8988T (cell line): ENCODE results near the gene VEGFA.

Source experiments
- DNase-seq: peaks from one replicate; pipeline ENCODE4 v3.0.0; 2011

Gene VEGFA

GRCh38 chr6:43739642-43740091 lies 30.3 kb upstream of the VEGFA start:
- no peak for DNase-seq

GRCh38 chr6:43740321-43740960 lies 29.6 kb upstream of the VEGFA start:
- no peak for DNase-seq

DNA sequence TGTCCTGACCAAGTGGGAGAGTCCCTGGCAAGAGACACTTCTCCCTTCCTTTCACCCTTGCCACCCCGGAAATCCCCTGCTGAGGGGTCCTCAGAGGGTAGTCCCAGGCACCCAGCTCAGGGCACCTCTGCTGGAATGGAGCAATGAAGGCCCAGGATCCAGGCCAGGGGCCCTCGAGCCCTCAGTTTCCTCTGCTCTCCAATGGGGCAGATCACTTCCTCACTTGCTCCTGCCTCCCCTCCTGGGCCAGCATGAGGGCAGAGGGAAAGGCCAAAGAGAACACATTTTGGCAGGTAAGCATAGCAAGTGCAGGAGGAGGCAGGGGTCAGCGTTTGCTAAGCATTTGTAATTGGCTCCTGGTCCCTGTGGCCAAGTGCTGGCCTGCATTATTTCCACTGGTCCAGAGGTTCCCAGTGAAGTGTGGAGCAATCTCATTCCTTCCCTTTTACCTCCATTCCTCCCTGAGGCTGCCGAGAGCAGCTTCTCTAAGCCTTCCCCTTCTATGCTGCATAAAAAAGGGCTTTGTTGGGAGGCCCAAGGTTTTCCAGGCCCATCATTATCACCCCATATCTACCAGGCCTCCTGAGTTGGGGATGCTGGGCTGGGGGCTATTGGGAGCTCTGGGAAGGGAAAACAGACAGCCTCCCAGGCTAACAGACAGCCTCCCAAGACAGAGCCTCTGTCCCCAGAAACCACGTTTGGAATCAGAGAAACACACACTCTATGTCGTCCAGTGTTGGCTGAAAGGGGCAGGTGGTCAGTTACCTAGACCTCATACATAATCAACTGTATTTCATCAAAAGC lies 28.8 kb upstream of the VEGFA start:
- DNase-seq, result no peak

DNA sequence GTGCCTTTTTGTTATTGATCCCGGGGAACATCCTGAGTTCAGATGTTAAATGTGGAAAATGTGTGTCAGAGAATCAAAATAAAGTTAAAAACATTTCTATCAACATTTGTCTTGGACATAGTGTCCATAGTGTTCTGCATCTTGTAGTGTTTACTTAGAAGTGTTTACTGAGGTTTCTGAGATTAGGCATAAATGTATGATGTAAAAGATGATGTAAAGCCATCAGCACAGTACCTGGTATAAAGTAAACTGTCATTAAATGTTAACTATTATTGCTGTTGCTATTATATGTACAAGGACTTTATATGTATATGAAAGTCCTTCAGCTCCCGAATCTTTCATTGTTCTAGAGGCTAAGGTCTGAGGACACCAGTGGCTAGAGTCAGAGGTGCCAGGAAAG lies 28.2 kb upstream of the VEGFA start:
- DNase-seq, result no peak

- no peak for DNase-seq
Observed at GRCh38 chr6:43742285-43742684, 27.7 kb upstream of the VEGFA start.

DNA sequence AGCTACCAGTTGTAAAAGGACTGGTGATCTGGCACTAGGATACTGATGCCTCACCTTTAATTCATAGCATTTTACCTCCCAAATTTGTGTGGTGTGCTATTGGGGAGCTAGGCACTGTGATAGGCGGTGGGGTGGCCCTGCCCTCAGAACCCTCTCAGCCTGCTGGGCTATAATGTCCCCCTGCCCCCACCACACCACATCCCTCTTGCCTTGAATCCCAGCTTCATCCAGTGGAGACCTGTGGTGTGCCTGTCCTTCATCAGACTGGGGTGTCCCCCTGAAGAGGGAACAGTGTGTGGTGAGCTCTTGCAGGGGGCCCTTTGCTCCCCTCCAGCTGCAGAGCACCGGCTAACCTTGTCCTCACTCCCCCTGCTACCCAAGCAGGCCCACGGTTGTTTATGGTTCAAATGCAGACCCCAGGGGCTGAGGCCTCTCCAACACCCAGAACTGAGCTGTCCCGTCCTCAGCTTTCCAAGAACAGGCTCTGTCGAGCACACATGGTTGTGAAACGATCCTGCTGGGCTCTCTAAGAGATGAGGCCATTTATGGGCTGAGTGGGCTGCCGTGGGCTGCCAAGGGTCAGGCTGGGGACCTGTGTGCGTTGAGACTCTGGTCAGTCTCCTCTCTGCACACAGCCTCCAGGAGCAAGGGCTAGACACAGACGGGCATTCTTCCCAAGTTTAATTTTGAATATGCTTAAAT lies 26.9 kb upstream of the VEGFA start:
- DNase-seq, result no peak

- no peak for DNase-seq
Observed at GRCh38 chr6:43743682-43744381, 26.2 kb upstream of the VEGFA start.

DNA sequence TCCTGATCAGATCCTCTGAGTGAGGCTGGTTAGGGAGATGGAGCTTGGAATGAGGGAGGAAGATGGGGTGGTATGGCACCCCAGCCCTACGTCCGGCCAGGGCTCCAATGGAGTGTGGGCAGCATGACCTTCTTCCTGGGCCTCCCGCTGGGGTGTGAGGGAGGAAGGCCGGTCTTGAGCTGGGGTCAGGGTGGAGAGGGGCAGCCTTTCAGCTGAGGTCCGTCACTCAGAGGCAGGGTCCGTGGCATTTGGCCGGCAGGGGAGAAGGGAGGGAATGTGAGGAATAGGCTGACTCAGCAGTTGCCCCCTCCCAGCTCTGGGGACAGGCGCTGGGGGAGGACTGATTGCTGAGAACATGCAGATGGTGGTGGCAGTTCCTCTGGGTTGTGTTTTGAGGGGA lies 25.5 kb upstream of the VEGFA start:
- no peak for DNase-seq

DNA sequence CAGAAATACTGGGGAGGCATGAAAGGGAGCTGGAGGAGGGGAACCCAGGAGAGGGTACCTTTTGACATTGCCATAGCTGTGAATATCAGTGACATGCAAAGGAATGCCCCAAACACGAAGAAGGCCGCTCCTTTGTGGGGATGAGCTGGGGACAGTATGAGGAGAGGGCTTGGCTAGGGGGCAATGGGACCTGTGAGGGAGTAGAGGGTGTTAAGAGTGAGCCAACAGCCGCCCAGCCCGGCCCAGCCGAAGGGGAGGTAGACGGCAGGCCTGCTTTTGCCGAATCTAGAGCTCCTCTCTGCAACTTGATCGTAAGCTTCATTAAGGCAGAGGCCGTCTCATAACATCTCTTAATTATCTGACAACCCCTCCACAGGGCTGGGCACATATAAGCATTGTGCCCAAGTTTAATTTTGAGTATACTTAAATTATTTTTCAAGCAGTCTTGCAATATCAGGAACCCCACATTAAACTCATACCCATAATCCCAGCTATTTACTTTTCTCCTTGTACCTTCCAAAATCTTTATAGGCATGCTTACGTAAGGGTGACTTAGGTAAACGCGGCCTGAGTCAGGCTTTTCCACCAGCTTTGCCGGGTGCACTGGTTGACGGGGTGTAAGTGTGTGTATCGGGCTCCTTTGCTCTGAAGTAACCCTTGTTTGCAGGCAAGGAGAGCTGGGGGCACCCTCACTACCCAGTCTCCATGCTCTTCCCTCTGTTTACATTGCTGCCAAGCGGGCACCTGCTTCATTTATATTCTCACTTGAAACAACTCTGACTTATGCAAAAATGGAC lies 24.9 kb upstream of the VEGFA start:
- DNase-seq, result no peak

- DNase-seq, result no peak
Observed at GRCh38 chr6:43746071-43746470, 23.9 kb upstream of the VEGFA start.

DNA sequence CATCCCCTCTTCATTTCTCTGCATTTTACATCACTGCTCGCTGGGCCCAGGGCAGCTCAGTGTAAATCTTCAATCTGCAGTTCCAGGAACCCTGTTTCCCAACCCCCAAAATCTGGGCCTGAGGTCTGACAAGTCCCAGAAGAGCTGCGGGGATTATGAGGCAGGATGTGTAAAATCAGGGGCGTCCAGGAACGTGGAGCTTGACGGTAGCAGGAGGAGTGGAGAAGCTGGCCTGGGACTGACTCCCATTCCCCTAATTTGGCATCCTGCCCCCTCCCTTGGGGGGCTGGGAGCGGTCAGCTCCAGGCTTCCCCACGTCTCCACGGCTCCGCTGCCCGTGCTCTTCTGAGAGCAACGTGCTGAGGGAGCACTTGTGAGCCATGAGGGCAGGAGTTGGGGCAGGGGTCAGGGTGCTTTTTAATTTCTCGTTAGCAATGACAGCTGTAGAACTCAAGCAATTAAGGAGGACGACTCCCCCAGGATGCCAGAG lies 23.4 kb upstream of the VEGFA start:
- DNase-seq, result no peak

DNA sequence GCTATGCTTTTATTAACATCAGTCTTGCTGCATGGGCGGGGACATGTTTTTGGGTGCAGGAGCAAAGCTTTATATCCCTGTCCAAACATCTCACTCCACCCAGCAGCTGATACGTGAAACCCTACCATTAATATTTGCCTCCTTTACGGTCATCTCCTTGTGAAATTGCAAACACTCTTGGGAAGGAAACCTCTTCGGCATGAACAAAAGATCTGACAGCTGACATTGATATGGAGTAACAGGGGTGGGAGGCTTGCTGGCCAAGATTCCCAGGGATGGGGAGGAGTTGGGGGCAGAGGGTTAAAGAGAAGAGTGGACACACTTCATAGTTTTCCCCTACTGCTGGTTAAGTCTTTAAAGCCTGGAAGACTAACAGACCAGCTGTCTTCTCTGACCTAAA lies 22.2 kb upstream of the VEGFA start:
- DNase-seq, result no peak

DNA sequence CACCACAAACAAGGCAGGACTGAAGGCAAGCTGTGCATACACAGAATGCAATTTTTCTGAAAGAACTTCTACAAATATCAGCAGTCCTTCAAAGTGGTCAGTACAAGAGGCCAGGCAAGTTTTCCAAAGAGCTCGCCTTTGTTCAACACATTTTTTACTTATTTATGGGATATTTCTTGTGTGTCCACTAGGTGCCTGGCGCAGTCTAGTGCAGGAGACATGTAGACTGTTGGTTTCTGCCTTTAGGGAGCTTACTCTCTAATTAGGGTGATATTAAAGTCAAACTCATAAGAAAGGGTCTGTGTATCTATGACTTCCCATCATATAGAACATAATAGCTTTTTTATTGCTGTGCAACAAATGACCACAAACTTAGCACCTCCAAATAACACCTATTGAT lies 21.2 kb upstream of the VEGFA start:
- DNase-seq, result no peak

DNA sequence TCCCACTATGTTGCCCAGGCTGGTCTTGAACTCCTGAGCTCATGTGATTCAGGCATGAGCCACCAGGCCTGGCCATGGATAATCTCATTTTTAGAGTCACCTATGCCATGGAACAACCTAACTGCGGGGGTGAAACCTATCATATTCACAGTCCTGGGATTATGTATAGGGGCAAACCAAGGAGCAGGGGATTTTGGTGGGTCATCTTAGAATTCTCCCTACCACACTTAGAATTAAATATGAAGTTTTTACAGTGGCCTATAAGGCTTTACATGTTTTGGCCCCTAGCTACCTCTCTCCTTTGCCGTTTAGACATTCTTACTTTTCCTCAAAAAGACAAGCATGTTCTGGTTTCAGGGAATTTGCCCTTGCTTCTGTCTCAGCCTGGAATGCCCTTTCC lies 20.6 kb upstream of the VEGFA start:
- no peak for DNase-seq

DNA sequence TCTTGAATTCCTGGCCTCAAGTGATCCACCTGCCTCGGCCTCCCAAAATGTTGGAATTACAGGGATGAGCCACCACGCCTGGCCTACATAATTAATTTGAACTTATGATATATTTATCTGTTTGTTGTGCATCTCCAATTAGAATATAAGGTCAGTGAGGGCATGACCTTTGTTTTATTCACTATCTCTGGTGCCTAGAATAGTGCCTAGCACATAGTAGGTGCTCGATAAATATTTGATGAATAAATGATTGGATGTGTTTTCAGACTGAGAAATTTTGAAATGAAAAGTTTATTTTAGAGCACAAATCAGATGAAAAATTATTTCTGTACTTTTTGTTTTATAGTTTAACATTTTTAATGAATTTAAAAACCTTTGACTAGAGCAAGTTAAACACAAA lies 19.4 kb upstream of the VEGFA start:
- DNase-seq, result no peak

- DNase-seq, result no peak
Observed at GRCh38 chr6:43753570-43754183, 16.3 kb upstream of the VEGFA start.

GRCh38 chr6:43757966-43758616 lies 11.9 kb upstream of the VEGFA start:
- DNase-seq, result no peak

DNA sequence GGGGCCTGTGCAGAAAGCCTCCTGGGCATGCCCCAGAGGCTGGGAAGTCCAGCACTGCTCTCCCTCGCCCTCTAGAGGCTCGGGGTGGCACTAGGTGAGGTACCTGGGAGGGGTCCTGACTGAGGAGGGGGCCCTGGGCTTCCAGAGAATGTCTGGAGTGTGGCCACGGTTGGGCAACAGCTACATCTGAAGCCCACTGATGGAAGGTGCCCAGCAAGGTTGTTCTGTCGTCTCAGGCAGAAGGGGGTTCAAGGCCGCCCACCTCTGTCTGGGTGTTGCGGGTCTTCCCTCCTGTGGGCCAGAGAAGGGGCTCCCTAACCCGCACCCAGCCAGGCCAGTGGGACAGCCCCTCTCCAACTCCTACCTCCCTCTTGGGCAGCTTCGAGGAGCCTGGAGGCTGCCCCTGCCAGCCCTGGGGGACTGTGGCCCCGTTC lies 11.4 kb upstream of the VEGFA start:
- no peak for DNase-seq

GRCh38 chr6:43759136-43759906 lies 10.7 kb upstream of the VEGFA start:
- DNase-seq, result no peak

DNA sequence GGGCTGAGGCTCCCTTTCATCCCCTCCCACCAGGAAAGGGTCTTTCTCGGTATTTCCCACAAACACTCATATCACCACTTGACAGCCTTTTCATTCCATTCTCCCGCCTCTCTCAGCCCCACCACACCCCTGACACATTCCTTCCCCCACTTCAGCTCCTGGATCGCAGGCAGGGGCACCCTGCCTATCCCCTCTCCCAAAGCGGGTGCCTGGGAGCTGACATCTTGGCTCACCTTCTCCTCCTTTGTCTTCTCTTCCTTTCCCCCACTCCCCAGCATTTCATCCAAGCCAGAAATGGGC lies 10.2 kb upstream of the VEGFA start:
- no peak for DNase-seq
